ENCODE measurements around the gene EYA3.

The EYA3 gene

DNA sequence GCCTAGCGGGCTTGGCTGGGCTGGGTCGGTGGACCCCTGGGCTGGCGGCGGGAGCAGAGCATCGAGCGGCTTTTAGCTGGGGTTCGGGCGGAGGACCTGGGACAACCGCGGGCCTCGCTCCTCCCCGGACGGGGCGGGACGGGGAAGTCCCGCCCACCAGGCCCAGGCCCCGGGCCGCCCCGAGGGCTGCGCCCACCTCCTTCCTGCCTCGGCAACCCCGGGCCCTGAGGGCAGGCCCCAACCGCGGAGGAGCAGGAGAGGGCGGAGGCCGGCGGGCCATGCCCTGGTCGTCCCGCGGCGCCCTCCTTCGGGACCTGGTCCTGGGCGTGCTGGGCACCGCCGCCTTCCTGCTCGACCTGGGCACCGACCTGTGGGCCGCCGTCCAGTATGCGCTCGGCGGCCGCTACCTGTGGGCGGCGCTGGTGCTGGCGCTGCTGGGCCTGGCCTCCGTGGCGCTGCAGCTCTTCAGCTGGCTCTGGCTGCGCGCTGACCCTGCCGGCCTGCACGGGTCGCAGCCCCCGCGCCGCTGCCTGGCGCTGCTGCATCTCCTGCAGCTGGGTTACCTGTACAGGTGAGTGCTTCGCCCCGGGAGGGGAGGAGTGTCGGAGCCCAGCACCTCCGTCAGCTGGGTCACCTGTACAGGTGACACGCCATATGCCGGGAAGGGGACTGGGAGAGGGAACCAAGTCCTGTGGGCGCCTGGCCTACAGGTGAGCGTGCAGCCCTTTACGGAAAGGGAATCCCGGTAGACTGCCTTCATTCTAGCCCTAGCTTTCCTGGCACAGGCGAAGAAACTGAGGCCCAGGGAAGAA is 128.4 kb downstream of the EYA3 start, which contains the start of gene XKR8:
TSS of gene XKR8 (plus strand) at position 182 of the 812 bp plus-strand sequence. CDS start at position 279, 97 bp downstream.
- TF ChIP-seq POLR2A (IDR thresholded peaks at IDR 0.05; ENCODE audit: low read depth, low read length), result peak; percentile 63; the same call in 1 of the 2 replicates
- TF ChIP-seq POLR2AphosphoS5 (IDR thresholded peaks at IDR 0.05; ENCODE audit: low read depth, low read length), result no peak
- FAIRE-seq (peak; percentile 91), DNase-seq (ENCODE audit: insufficient read length) (peak; percentile 99)

DNA sequence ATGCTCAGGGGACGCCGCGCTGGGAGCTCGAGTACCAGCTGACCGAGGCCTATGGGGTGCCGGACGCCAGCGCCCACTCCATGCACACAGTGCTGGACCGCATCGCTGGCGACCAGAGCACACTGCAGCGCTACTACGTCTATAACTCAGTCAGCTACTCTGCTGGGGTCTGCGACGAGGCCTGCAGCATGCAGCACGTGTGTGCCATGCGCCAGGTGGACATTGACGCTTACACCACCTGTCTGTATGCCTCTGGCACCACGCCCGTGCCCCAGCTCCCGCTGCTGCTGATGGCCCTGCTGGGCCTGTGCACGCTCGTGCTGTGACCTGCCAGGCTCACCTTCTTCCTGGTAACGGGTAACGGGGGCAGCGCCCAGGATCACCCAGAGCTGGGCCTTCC is 129.9 kb downstream of the EYA3 start:
- TF ChIP-seq POLR2AphosphoS5 (IDR thresholded peaks at IDR 0.05; ENCODE audit: low read depth, low read length) (no peak), TAF1 (IDR thresholded peaks at IDR 0.05; ENCODE audit: borderline replicate concordance, low read depth, low read length) (no peak), POLR2A (IDR thresholded peaks at IDR 0.05; ENCODE audit: low read depth, low read length) (no peak)
- DNase-seq (ENCODE audit: insufficient read length) (no peak), FAIRE-seq (no peak)

DNA sequence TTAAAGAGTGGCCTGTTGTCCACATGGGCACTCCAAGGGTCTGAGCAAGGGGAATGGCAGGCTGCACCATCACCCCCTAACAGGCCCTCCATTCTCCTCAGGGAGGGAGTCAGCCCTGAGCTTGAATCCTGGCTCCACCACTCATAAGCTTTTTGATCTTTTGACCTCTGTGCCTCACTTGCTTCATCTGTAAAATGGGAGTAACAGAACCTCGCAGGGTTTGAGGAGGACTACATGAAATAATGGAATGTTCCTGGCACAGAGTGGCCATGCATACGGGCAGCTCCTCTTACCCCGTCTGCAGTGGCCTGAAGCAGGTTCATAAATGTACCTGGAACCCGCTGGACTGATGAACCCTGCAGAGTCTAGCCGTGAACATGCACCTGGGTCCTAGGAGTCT is 130.8 kb downstream of the EYA3 start:
- FAIRE-seq, result no peak
- no peak for DNase-seq (ENCODE audit: insufficient read length)

GRCh38 chr1:27956761-27957160 is 131.6 kb downstream of the EYA3 start:
- TF ChIP-seq POLR2A (IDR thresholded peaks at IDR 0.05; ENCODE audit: low read depth, low read length) (no peak), TAF1 (IDR thresholded peaks at IDR 0.05; ENCODE audit: borderline replicate concordance, low read depth, low read length) (no peak), POLR2AphosphoS5 (IDR thresholded peaks at IDR 0.05; ENCODE audit: low read depth, low read length) (no peak)
- DNase-seq (ENCODE audit: insufficient read length) (no peak), FAIRE-seq (no peak)

More for the DNA sequence above, 130.8 kb downstream of the EYA3 start:
- TF ChIP-seq POLR2AphosphoS5 (IDR thresholded peaks at IDR 0.05; ENCODE audit: low read depth, low read length) (no peak), POLR2A (IDR thresholded peaks at IDR 0.05; ENCODE audit: low read depth, low read length) (no peak), TAF1 (IDR thresholded peaks at IDR 0.05; ENCODE audit: borderline replicate concordance, low read depth, low read length) (no peak)

- DNase-seq (ENCODE audit: insufficient read length), result no peak
- TF ChIP-seq POLR2AphosphoS5 (IDR thresholded peaks at IDR 0.05; ENCODE audit: low read depth, low read length) (no peak), TAF1 (IDR thresholded peaks at IDR 0.05; ENCODE audit: borderline replicate concordance, low read depth, low read length) (no peak), POLR2A (IDR thresholded peaks at IDR 0.05; ENCODE audit: low read depth, low read length) (no peak)
- no peak for FAIRE-seq
Measured at GRCh38 chr1:27955076-27955475, 133.3 kb downstream of the EYA3 start.

DNA sequence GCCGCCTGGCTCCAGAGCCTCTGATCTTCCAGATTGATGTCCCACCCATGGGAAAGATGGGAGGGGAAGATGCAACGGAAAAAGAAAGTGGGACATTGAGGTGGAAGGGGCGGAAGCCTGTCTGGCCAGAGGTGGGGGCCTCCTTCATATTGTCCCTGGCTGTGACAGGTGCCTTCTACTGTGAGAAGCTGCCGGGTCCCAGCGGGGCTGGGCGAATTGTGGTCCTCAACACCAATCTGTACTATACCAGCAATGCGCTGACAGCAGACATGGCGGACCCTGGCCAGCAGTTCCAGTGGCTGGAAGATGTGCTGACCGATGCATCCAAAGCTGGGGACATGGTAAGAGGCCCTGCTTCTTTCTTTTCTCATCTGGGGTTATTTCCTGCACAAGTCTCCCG is 134.2 kb downstream of the EYA3 start:
- FAIRE-seq (no peak), DNase-seq (ENCODE audit: insufficient read length) (no peak)

DNA sequence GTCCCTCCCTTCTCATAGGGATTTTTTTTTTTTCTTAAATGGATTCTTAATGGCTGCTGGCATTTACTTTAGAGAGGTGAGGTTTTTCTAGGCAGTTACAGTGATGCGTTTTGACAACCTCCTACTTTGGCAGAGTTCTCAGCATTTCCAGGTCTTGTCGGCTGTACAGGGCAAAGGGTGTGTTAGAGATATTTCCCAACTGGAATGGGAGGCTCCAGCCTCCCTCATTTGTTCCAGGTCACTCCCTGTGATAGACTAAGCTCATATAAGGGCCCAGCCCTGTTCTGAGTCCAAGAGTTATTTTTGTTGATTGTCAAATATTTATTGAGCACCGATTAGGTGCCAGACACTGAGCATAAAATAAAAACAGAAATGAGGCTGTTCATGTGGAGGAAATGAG is 136.3 kb downstream of the EYA3 start:
- TF ChIP-seq TAF1 (IDR thresholded peaks at IDR 0.05; ENCODE audit: borderline replicate concordance, low read depth, low read length) (no peak), POLR2AphosphoS5 (IDR thresholded peaks at IDR 0.05; ENCODE audit: low read depth, low read length) (no peak), POLR2A (IDR thresholded peaks at IDR 0.05; ENCODE audit: low read depth, low read length) (no peak)
- no peak for FAIRE-seq
- no peak for DNase-seq (ENCODE audit: insufficient read length)

More for the DNA sequence above, 134.2 kb downstream of the EYA3 start:
- TF ChIP-seq POLR2AphosphoS5 (IDR thresholded peaks at IDR 0.05; ENCODE audit: low read depth, low read length), result no peak
- no peak for TF ChIP-seq POLR2A (IDR thresholded peaks at IDR 0.05; ENCODE audit: low read depth, low read length)
- TF ChIP-seq TAF1 (IDR thresholded peaks at IDR 0.05; ENCODE audit: borderline replicate concordance, low read depth, low read length), result no peak

- DNase-seq (ENCODE audit: insufficient read length) (no peak), FAIRE-seq (peak; percentile 42)
- TF ChIP-seq POLR2A (IDR thresholded peaks at IDR 0.05; ENCODE audit: low read depth, low read length) (no peak), TAF1 (IDR thresholded peaks at IDR 0.05; ENCODE audit: borderline replicate concordance, low read depth, low read length) (no peak), POLR2AphosphoS5 (IDR thresholded peaks at IDR 0.05; ENCODE audit: low read depth, low read length) (no peak)
Measured at GRCh38 chr1:27951396-27951795, 137.0 kb downstream of the EYA3 start.

DNA sequence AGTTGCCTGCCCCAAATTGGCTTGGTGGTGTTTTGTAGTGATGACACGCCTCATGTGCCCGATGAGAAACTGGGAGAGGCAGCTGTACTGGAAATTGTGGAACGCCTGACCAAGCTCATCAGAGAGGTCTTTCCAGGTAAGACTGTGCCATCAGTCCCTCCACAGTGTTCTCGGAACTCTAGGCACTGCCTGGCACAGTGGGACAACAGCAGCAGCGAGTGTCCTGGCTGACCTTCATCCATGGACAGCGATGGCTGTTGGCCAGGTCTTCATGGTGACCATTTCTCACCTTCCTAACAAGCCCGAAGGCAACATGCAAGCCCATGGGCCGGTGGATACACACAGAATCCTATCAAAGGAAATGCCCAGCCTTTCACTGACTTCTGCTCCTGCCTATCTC is 139.4 kb downstream of the EYA3 start:
- FAIRE-seq (no peak), DNase-seq (ENCODE audit: insufficient read length) (no peak)
- TF ChIP-seq POLR2AphosphoS5 (IDR thresholded peaks at IDR 0.05; ENCODE audit: low read depth, low read length), result no peak
- no peak for TF ChIP-seq POLR2A (IDR thresholded peaks at IDR 0.05; ENCODE audit: low read depth, low read length)
- TF ChIP-seq TAF1 (IDR thresholded peaks at IDR 0.05; ENCODE audit: borderline replicate concordance, low read depth, low read length), result no peak

GRCh38 chr1:27945020-27945419 is 143.4 kb downstream of the EYA3 start:
- FAIRE-seq (no peak), DNase-seq (ENCODE audit: insufficient read length) (no peak)
- TF ChIP-seq POLR2AphosphoS5 (IDR thresholded peaks at IDR 0.05; ENCODE audit: low read depth, low read length), result no peak
- TF ChIP-seq POLR2A (IDR thresholded peaks at IDR 0.05; ENCODE audit: low read depth, low read length), result no peak
- no peak for TF ChIP-seq TAF1 (IDR thresholded peaks at IDR 0.05; ENCODE audit: borderline replicate concordance, low read depth, low read length)

GRCh38 chr1:27941671-27942540 is 146.5 kb downstream of the EYA3 start:
- no peak for FAIRE-seq

More at GRCh38 chr1:27941671-27942540, 146.5 kb downstream of the EYA3 start:
- no peak for TF ChIP-seq POLR2AphosphoS5 (IDR thresholded peaks at IDR 0.05; ENCODE audit: low read depth, low read length)
- TF ChIP-seq POLR2A (IDR thresholded peaks at IDR 0.05; ENCODE audit: low read depth, low read length), result no peak
- no peak for TF ChIP-seq TAF1 (IDR thresholded peaks at IDR 0.05; ENCODE audit: borderline replicate concordance, low read depth, low read length)
- no peak for DNase-seq (ENCODE audit: insufficient read length)
